HG03103 (cell line): ENCODE results near the gene ASPHD1.
A peak's percentile ranks its signal among the peaks of the same experiment; 100 is the strongest.
"Not testable (repeated sequence)": the region's sequence is repeated elsewhere in the genome, so short reads cannot be mapped to it uniquely, and the experiment has no call there.

ENCODE experiments used
- ATAC-seq: cut with Tn5 transposase; IDR thresholded peaks from one replicate; pipeline ENCODE4 v1.9.1; 2021; ENCODE audit warnings: low read depth; ENCODE audit not compliant: unreplicated experiment

ASPHD1 gene, protein sequence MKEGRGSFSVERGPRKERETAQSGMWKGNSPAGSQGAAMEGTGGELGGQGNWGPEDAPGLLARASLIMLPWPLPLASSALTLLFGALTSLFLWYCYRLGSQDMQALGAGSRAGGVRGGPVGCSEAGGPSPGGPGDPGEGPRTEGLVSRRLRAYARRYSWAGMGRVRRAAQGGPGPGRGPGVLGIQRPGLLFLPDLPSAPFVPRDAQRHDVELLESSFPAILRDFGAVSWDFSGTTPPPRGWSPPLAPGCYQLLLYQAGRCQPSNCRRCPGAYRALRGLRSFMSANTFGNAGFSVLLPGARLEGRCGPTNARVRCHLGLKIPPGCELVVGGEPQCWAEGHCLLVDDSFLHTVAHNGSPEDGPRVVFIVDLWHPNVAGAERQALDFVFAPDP

DNA sequence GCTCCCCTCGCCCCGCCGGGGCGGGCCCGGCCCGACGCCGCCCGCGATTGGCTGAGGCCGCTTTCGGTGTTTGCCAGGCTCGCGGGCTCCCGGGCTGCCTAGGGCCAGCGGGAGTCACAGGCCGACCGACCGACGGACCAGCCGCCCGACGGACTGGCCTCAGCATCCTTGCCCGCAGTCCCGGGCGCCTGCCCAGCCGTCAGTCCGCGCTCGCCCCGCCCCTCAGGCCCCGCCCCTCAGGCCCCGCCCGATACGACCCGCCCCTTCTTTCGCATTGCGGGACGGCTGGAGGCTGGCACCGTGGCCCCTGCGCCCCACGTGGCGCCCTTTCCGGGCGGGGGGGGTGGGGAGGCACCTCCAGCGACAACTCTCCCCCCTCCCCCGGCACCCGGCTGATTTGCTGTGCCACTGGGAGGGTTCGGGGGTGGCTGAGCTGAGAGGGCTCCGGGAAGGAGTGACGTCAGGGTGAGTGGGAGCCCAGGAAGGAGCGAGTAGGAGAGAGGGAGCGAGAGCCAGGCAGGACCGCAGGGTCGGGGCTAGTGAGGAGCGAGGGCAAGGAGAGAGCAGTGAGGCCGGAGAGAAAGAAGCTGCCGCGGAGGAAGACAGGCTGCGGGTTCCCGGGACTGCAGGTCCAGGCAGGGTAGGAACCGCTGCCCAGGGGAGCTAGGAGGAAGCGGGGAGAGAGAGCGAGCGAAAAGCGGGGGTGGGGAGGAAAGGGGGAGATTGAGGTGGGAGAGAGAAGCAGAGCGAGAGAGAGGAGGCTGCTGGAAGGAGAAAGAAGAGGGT, at the start of gene ASPHD1:
Gene ASPHD1 (plus strand): TSS at position 387 of the 786 bp plus-strand sequence. CDS start 484 bp downstream, outside the sequence.
- no peak for ATAC-seq

DNA sequence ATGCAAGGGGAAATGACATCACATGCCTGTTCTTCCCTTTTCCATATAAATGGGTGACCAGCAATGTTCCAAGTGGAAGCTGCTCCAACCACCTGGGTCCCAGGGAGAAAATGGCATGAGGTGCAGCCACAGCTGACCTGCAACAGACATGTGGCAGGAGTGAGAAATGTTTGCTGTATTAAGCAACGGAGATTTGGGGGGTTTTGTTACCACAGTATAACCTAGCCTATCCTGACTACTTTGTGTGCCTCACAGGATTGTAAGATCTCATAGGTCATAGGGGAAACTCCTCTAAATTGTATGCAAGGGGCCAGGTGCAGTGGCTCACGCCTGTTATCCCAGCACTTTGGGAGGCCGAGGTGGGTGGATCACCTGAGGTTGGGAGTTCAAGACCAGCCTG, 49.3 kb upstream of the ASPHD1 start:
- ATAC-seq, result no peak

DNA sequence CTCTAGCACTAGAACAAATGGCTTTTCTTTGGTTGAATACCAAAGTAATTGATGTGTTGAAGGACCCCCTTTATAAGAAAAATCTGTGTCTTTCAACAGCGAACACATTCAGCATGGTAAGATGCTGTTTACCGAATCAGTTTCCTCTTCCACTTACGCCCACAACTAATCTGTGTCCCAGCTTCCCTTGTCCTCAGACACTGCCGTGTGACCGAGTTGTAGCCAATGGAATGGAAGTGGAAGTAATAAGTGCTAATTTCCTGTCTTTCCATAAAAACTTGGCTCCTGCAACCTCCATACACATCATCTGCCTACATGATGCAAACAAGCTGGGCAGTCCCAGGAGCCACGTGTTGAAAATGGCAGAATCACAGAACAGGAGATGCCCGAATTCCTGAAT, 47.6 kb upstream of the ASPHD1 start:
- no peak for ATAC-seq

DNA sequence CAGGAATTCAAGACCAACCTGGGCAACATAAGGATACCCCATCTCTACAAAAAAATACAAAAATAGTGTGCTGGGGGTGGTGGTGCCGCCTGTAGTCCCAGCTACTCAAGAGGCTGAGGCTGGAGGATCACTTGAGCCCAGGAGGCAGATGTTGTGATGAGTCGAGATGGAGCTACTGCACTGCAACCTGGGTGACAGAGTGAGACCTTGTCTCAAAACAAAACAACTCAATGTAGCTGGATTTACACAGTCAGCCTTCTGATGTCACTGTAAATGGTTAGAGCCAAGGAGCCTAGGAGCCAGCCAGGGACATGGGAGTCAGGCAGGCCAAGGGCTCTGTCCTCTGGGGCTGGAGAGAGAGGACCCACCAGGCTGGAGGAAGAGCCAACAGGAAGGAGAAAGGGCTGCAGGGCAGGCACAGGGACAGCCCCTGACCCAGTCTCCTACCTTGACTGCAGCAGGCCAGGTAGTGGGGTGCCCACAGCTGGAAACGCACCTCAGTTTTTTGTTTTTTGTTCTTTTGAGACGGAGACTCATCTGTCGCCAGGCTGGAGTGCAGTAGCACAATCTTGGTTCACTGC, 45.7 kb upstream of the ASPHD1 start:
- no peak for ATAC-seq

DNA sequence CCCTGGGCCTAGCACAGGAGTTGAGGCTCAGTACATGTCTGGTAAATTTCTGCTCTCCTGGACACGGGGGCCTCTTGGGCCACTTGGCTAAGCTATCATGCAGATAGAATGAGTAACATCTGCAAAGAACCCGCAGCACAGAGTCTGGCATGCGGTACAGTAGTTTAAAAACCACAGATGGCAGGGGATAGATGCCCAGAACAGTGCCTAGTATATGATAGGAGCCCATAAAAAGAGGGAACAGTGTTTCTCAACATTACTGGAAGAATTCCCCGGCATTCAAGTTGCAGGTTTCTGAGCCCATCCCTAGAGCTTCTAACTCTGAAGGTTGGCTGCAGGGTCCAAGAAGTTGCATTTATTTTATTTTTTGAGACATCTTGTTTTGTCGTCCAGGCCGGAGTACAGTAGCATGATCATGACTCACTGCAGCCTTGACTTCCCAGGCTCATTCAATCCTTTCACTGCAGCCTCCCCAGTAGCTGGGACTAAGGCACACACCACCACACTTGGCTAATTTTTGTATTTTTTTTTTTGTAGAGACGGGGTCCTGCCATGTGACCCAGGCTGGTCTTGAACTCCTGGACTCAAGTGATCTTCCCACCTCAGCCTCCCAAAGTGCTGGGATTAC, 43.0 kb upstream of the ASPHD1 start:
- ATAC-seq, result no peak

DNA sequence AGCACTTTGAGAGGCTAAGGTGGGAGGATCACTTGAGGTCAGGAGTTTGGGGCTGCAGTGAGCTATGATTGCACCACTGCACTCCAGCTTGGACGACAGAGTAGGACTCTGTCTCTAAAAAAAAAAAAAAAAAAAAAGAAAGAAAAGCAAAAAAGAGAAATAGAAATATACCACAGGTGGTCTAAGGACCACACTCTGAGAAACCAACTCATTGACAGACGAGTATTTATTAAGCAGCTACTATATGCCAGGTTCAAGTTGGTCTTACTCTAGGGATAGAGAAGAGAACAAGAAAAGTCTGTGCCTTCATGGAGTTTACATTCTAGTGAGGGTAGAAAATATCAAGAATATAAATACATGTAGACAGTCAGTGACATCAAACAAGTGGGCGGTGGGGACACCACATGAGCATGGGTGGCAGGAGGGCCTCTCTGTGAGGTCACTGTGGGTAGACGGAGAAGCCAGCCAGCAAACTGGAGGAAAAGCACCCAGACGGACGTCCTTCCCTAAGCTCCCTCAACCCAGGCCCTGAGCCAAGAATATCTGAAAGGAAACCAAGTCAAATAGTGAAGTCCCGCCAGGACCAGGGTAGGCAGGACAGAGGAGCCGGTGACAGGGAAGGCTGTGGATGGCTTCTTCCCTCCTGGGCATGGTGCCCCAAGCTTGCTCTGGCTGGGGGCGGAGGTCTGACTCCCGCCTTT, 42.0 kb upstream of the ASPHD1 start:
- ATAC-seq, result no peak

DNA sequence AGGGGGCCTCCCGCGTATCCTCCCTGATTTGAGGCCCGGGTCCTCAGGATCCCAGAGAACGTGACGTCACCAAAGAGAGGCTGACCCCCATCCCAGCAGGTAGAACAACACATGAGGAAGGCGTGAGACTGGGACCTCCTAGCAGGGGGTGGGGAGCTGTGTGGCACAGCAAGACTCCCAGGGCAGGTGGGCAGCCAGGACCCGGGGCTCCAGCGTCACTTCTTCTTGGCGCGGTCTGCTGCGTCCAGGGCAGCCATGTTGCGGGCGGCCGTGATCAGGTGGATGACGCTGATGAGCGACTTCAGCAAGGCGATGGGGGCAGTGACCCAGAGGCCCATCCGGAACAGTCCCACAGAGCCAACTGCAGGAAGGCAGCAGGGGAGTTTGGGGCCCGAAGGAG, 41.3 kb upstream of the ASPHD1 start:
- no peak for ATAC-seq

DNA sequence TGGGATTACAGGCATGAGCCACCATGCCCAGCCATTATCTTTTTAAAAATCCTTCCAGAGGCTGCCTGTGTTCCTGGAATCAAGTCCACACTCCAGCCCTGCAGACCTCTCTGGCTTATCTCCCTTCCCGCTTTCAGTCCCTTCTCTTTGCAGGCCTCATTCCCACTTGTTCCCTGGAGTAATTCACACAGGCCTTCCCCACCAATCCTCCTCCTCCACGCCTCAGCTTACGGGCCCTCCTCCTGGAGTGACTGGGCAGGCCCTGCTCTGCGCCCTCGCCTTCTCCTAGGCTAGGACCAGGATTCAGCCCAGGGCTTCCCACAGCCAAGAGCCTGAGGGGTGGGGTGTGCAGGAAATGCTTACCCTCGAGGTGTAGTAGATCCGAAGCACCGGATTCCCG, 40.1 kb upstream of the ASPHD1 start:
- no peak for ATAC-seq

DNA sequence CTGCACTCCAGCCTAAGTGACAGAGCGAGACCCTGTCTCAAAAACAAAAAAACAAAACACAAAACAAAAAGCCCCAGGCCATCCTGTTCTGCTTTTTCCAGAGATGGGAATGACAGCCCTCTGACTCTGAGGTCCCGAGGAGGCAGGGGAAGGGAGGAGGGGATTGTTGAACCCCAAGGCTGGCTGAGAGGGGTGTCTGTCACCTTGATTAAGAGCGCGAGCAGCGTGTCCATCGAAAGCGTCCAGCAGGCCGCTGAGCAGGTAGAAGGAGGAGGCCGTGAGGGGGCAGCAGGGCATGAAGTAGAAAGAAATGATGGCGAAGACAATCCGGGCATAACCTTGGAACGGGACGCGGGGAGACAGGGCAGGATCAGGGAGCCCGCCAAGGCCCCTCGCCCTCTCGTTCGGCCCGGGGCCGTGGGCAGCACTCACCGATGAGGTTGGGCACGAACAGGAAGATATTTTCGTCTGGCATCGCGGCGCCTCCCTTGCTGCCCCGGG, 37.9 kb upstream of the ASPHD1 start:
- no peak for ATAC-seq

DNA sequence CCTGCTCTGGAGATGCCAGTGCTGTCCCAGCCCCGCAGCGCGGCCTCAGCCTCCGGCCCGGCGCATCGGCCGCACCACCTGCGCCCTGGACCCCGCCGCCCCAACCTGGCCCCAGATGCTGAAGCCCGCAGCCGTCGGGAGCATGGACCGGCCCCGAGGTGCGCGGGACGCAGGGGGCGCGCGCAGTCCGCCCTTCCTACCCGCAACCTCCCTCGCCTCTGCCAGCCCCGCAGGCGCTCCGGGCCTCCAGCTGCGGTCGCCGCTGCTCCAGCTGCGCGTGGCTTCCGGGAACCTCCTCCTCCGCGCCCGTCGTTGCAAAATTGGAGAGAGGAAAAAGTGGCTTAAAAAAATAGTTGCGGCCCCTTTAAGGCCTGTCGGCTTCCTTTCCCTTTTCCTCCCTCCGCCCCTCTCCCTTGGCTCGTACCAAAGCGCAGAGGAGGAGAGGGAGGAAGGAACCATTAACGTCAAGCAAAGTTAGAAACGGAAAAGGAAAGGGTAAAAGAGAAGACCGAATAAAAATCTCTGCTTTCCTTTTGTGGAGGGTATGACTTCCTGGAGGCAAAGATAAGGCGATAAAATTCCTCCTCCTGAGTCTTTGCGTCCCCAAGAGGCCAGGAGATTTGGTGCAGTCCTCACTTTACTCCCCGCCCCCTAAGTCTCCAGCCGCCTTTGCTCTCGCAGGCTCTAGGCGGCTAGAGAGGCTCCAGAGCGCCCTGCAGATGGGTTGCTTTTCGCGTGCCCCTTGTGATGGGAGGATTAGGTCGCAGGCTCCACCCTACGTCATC, 37.2 kb upstream of the ASPHD1 start, which contains the start of gene CDIPT:
Gene CDIPT (minus strand): TSS at position 343 of the 785 bp plus-strand sequence. CDS start 369 bp downstream, outside the sequence.
- peak; percentile 97 for ATAC-seq

DNA sequence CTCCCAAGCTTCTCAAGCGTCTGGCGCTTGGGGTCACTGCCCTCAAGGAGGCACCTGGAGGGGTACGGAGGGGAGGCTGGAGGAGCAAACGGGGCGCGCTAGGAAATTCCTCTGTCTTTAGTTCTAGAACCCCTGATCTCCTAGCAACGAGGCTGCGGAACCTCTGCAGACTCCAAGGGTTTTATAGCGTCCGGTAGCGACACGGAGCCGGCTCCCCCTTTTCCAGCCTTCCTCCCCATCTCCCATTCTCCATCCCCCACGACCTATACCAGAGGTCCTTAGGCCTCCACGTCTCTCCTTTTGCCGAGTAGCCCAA, 36.7 kb upstream of the ASPHD1 start:
- ATAC-seq, result no peak

DNA sequence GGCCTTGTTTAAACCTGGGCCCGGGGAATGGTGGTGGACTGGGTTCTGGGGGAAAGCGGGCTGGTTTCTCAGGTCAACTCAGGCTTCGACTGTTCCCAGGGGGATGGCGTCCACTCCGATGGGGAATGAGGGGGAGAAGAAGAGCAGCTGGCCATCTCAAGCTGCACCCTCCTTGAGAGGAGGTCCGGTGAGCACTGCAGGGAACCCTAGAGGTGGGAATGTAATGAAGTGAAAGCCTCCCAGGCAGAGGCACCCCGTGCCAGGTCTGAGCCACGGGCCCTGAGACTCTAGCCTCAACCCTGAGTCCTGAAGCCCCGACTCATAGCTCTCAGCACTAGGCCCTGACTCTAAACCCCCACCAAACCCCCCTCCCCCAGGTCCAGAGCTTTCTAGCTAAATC, 36.1 kb upstream of the ASPHD1 start:
- ATAC-seq, result no peak

DNA sequence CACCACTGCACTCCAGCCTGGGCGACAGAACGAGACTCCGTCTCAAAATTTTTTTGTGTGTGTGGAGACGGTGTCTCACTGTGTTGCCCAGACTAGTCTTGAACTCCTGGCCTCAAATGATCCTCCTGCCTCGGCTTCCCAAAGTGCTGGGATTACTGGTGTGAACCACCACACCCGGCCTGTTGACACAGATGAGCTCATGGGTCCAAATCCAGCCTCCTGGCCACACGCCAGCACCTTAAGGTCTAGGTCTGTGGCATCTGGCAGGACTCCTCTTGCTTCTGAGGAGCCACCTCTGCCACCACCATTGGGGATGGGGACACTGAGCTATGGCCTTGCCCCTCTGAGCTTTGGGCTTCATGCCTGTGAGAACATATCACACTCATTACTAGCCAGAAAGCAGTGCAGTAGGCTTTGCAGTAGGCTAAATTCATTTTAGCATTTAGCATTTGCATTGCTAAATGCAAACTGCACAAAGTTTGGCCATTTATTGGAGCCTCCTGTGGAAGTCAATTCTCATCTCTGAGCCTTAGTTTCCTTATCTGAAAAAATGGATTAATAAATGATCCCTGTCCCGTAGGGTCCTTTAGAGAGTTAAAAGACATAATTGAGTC, 31.8 kb upstream of the ASPHD1 start:
- ATAC-seq, result no peak

DNA sequence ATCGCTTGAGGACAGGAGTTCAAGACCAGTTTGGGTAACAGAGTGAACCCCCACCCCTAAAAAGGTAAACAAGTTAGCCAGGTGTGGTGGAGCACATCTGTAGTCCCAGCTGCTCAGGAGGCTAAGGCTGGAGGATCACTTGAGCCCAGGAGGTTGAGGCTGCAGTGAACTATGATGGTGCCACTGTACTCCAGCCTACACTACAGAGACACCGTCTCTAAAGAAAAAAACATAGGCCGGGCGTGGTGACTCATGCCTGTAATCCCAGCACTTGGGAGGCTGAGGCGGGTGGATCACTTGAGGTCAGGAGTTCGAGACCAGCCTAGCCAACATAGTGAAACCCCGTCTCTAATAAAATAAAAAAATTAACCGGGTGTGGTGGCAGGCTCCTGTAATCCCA, 31.2 kb upstream of the ASPHD1 start:
- not testable (repeated sequence) for ATAC-seq

DNA sequence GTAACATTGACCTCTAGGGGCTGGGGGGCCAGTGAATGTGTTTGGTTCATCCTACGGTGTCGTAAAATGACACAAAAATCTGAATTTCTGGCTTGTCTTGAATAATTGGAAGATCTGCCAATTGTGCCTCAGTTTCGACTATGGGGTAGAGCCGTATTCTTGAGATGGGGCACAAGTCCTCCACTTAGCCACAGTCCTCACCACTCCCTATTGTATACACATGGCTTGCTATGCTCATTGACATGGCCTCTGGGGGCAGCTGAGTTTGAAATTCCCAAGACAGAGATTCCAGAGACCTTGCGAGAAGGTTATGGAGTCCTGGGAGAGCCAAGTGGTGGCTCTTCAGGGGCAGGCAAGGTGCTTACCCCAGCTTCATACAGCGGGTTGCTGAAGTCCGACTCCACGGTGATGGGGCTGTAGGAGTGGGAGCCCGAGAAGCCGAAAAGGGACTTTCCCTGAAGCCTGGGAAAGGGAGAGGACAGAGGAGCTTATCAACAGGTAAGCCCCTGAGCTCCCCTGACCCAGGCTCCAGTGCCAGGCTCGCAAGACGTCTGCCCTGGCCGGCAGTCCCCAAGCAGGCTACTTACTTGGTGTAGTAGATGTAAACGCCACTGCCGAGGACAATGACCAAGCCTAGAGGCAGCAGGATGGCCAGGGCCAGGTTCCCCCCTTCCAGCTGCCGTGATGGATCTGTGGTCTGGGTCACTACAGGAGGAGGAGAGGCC, 28.3 kb upstream of the ASPHD1 start:
- no peak for ATAC-seq

DNA sequence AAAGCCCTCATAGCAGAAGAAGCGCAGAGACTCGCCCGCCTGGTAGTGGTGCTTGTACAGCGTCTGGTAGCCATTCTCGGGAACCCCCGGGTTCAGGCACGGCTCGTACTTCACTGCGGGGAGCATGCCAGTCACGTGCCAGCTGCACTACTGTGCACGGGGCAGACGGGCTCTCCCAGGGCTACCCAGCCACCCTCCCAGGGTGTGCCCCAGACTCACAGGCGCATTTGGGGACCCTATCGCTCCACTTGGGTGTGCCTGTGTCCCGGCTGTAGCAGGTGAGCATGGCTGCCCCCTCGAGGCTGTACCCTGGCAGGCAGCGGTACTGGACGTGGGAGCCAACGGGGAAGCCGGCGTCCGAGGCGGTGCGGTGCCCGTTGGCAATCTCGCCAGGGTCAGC, 27.0 kb upstream of the ASPHD1 start:
- no peak for ATAC-seq

DNA sequence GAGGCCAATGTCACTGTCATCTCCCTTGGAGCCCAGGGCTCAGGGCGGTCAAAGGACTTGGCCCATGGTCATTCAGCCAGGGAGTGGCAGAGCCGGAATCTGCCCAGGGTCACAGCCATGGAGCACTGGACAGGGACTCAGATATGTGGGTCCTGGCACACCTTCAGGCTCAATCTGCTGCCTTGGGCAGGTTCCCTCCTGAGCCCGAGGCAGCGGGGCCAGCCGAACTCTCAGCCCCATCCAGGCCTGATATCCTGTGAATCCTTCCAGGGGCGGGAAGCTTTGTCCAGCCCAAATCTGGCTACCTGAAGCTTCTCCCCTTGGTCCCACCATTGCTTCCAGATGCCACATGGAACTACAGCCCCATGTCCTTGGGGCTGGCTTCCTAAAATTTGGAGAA, 25.1 kb upstream of the ASPHD1 start:
- ATAC-seq, result no peak

DNA sequence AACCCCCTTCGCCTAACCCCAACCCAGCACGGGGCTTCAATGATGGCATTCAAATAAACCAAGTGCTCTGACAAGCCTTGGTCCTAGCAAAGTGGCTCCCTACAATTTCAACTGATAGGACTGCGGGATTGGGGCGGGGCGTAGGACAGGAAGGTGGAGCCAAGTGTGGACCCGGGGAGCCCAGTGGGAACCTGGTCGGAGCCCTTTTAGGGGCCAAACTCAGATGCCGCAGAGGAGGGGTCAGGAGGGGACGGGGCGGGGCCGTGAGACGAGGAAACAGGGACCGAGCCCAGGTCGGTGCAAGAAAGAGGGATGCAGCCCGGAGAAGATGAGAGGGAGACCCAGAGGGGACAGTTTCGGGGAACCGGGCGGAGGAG, 24.1 kb upstream of the ASPHD1 start:
- ATAC-seq, result no peak
